K562 (cell line): ENCODE data around the gene DENND1A. TPM values are rescaled to one million over a fixed set of nuclear protein-coding genes. Genes with fewer than 3 reads are reported as not detected.

ENCODE experiments used
- ATAC-seq: fragments of 200-7000 bp; cut with Tn5 transposase; 3 replicates; pipeline ENCODE4 v1.9.1; 2020; ENCODE audit warnings: moderate library complexity
- BruUV-seq: library from RNA; stranded (reverse); fragments of 400-500 nt; replicated peaks from 2 replicates; lab custom pipeline; 2021; lab: Mats Ljungman, UMichigan
- CTCF ChIA-PET: fragments of 300-600 bp; formaldehyde crosslinking; extraction: SDS; loops from one replicate; lab custom pipeline; 2021; ENCODE audit warnings: low intra/inter-chr PET ratio; lab: Yijun Ruan, JAX
- POLR2A ChIA-PET: fragments of 300-600, 350-650 bp; sonication (Branson Sonifier 250); formaldehyde crosslinking; extraction: SDS; loops from one replicate; lab custom pipeline; 2021; ENCODE audit warnings: antibody characterized with exemption, inconsistent platforms; lab: Yijun Ruan, JAX
- DNase-seq, 4 experiments: peaks; one replicate each; pipeline versions ENCODE4 v3.0.0 to v3.0.0-alpha.2; 2011 to 2018; ENCODE audit warnings: low spot score in 3 of 4, mixed read lengths in 3 of 4; ENCODE audit errors: extremely low read depth in 1 of 4
- FAIRE-seq: peaks from 2 replicates; lab custom pipeline; 2011; peaks lifted over from hg19 to GRCh38; lab: Jason Lieb, UNC
- H2AFZ ChIP-seq: 2 replicates; pipeline ENCODE4 v1.6.0; 2011; ENCODE audit warnings: low read depth, low read length, control low read depth, inconsistent platforms
- H3K27ac ChIP-seq: fragments of 200-600 bp; 3 replicates; pipeline ENCODE4 v1.8.0; 2011; ENCODE audit warnings: low read depth, mild to moderate bottlenecking, control low read depth, inconsistent platforms, low read length, moderate library complexity, mixed read lengths; ENCODE audit errors: extremely low read depth
- H3K27me3 ChIP-seq, 2 experiments: fragments of 300-600 bp in 1 of 2; 2 replicates in 1 of 2; 3 replicates in 1 of 2; pipeline versions ENCODE4 v1.6.0 to v1.8.0; 2011; ENCODE audit warnings: inconsistent platforms in 2 of 2, low read length in 2 of 2, mild to moderate bottlenecking in 1 of 2, mixed read lengths in 1 of 2, moderate library complexity in 1 of 2; ENCODE audit not compliant: control insufficient read depth in 2 of 2, insufficient read depth in 2 of 2
- H3K36me3 ChIP-seq: fragments of 300-600 bp; 3 replicates; pipeline ENCODE4 v1.8.0; 2011; ENCODE audit warnings: mild to moderate bottlenecking, low read length, inconsistent platforms; ENCODE audit not compliant: control insufficient read depth, insufficient read depth
- H3K4me1 ChIP-seq, 2 experiments: fragments of 200-600 bp in 1 of 2; replicated peaks in 1 of 2; 2 replicates in 1 of 2; 3 replicates in 1 of 2; pipeline versions ENCODE4 v1.5.1 to v1.8.0; 2011; ENCODE audit warnings: inconsistent platforms in 2 of 2, low read length in 2 of 2, mild to moderate bottlenecking in 1 of 2, mixed read lengths in 1 of 2, moderate library complexity in 1 of 2; ENCODE audit not compliant: control insufficient read depth in 2 of 2, insufficient read depth in 2 of 2
- H3K4me2 ChIP-seq: 2 replicates; pipeline ENCODE4 v1.6.1; 2011; ENCODE audit warnings: low read length, control low read depth, inconsistent platforms, mixed read lengths; ENCODE audit not compliant: insufficient read depth
- H3K4me3 ChIP-seq: fragments of 200-600 bp; sonication (generic), shearing (Covaris generic); 2 replicates; pipeline ENCODE4 v1.5.1; 2016; ENCODE audit warnings: control low read depth, inconsistent platforms
- H3K79me2 ChIP-seq: fragments of 200-600 bp; 3 replicates; pipeline ENCODE4 v1.8.0; 2011; ENCODE audit warnings: low read length, inconsistent platforms; ENCODE audit not compliant: control insufficient read depth, insufficient read depth
- H3K9ac ChIP-seq, 2 experiments: 2 replicates each; pipeline versions ENCODE4 v1.6.0 to v1.6.1; 2011; ENCODE audit warnings: low read depth in 2 of 2, low read length in 2 of 2, control low read depth in 1 of 2, inconsistent platforms in 1 of 2, mild to moderate bottlenecking in 1 of 2, mixed read lengths in 1 of 2; ENCODE audit not compliant: insufficient read depth in 1 of 2
- H3K9me1 ChIP-seq: one replicate; pipeline ENCODE4 v1.6.0; 2011; ENCODE audit warnings: inconsistent platforms, mild to moderate bottlenecking, low read length, moderate library complexity; ENCODE audit not compliant: control insufficient read depth, insufficient read depth
- H3K9me3 ChIP-seq: replicated peaks from 2 replicates; pipeline ENCODE4 v1.5.1; 2011; ENCODE audit warnings: low read depth, low read length, inconsistent platforms; ENCODE audit not compliant: control insufficient read depth, insufficient read depth
- H4K20me1 ChIP-seq: replicated peaks from 2 replicates; pipeline ENCODE4 v1.6.1; 2011; ENCODE audit warnings: low read length, inconsistent platforms, mixed read lengths; ENCODE audit not compliant: control insufficient read depth, insufficient read depth
- ATF3 ChIP-seq, 2 experiments: fragments of 450-650 bp in 1 of 2; sonication (generic) in 1 of 2; formaldehyde crosslinking in 1 of 2; IDR thresholded peaks in 1 of 2; conservative IDR thresholded peaks in 1 of 2; 2 replicates each; pipeline versions ENCODE4 v1.6.1 to v1.8.1; 2016 to 2023; ENCODE audit warnings: mild to moderate bottlenecking in 2 of 2, moderate library complexity in 2 of 2, inconsistent platforms in 1 of 2, missing genetic modification reagents in 1 of 2
- CBX1 ChIP-seq: sonication (generic); IDR thresholded peaks from 2 replicates; pipeline ENCODE4 v1.6.1; 2016; ENCODE audit warnings: antibody characterized with exemption, low read depth, mild to moderate bottlenecking
- CHAMP1 ChIP-seq: fragments of 450-650 bp; IDR thresholded peaks from 2 replicates; pipeline ENCODE4 v1.6.1; 2016; ENCODE audit warnings: mild to moderate bottlenecking
- HNRNPL ChIP-seq: fragments of 200-400 bp; formaldehyde crosslinking; IDR thresholded peaks from 2 replicates; pipeline ENCODE4 v1.6.1; 2017; ENCODE audit warnings: low read depth, mild to moderate bottlenecking, low read length
- HOMEZ ChIP-seq: fragments of 250-450 bp; sonication (Bioruptor Pico); IDR thresholded peaks from 2 replicates; pipeline ENCODE4 v1.4.0; 2020; ENCODE audit warnings: mild to moderate bottlenecking, moderate library complexity
- NFRKB ChIP-seq: fragments of 450-650 bp; IDR thresholded peaks from 2 replicates; pipeline ENCODE4 v1.6.1; 2016; ENCODE audit warnings: low read depth
- NFYB ChIP-seq: IDR thresholded peaks from 2 replicates; pipeline ENCODE4 v1.6.1; 2011; ENCODE audit warnings: mild to moderate bottlenecking, moderate library complexity; ENCODE audit not compliant: insufficient read length; ENCODE audit errors: extremely low read depth
- PBX2 ChIP-seq, 2 experiments: IDR thresholded peaks in 1 of 2; conservative IDR thresholded peaks in 1 of 2; 2 replicates each; pipeline ENCODE4 v1.6.1; 2016; ENCODE audit warnings: low read depth in 2 of 2, mild to moderate bottlenecking in 1 of 2, missing compliant biosample characterization in 1 of 2, missing genetic modification characterization in 1 of 2, moderate library complexity in 1 of 2
- PYGO2 ChIP-seq: fragments of 450-650 bp; IDR thresholded peaks from 2 replicates; pipeline ENCODE4 v1.6.1; 2016; ENCODE audit warnings: mild to moderate bottlenecking, missing genetic modification characterization, moderate library complexity, missing compliant biosample characterization
- TAF1 ChIP-seq: IDR thresholded peaks from 2 replicates; pipeline ENCODE4 v1.6.1; 2011; ENCODE audit warnings: mild to moderate bottlenecking, low read length, moderate library complexity; ENCODE audit not compliant: insufficient read depth, control insufficient read depth, severe bottlenecking; ENCODE audit errors: extremely low read depth
- ZNF146 ChIP-seq: IDR thresholded peaks from one replicate; pipeline ENCODE4 v1.6.1; 2018; ENCODE audit warnings: missing compliant biosample characterization; ENCODE audit not compliant: unreplicated experiment
- ZNF165 ChIP-seq: fragments of 250-450 bp; sonication (Bioruptor Pico); IDR thresholded peaks from 2 replicates; pipeline ENCODE4 v1.4.0; 2020; ENCODE audit warnings: borderline replicate concordance
- ZNF24 ChIP-seq: fragments of 450-650 bp; IDR thresholded peaks from 2 replicates; pipeline ENCODE4 v1.6.1; 2016
- ZNF57 ChIP-seq: fragments of 450-650 bp; formaldehyde crosslinking; IDR thresholded peaks from 2 replicates; pipeline ENCODE4 v1.4.0; 2020; ENCODE audit warnings: mild to moderate bottlenecking, moderate library complexity
- WGBS: fragments of 100-300 bp; shearing (Covaris generic); methylation state at CpG from one replicate; pipeline ENCODE4 v1.1.6; 2016; ENCODE audit warnings: low coverage, mixed read lengths; ENCODE audit not compliant: insufficient coverage; ENCODE audit errors: missing lambda C conversion rate; 5-methylcytosine and 5-hydroxymethylcytosine counted together
- in situ Hi-C: fragments of 300-500 bp; cut with MboI; formaldehyde crosslinking; loops from 4 replicates; pipeline ENCODE4 v1.15.0; 2018; ENCODE audit warnings: inconsistent platforms, mixed read lengths
- intact Hi-C: fragments of 100-400 bp; cut with micrococcal nuclease; formaldehyde crosslinking; loops from 2 replicates; pipeline ENCODE4 v1.14.2; 2022
- polyA plus RNA-seq, 8 experiments: library from polyadenylated mRNA; depleted of rRNA in 4 of 8; stranded (reverse) in 5 of 8; unstranded in 3 of 8; fragments of >200 nt; fragmentation: Nextera tagmentation in 2 of 8; fragmentation: Illumina TruSeq in 1 of 8; extraction: Ambion mirVana in 2 of 8; extraction: Trizol in 1 of 8; gene quantifications; 2 replicates each; pipeline versions ENCODE4 v1.2.1 to v1.2.3, GENCODE V29; 2011 to 2014; ENCODE audit warnings: inconsistent platforms in 1 of 8, missing spikeins in 1 of 8
- total RNA-seq, 7 experiments: library from RNA; depleted of rRNA in 6 of 7; stranded (reverse); fragments of >200 nt in 6 of 7; fragmentation: Illumina TruSeq in 2 of 7; extraction: Trizol in 2 of 7; gene quantifications; 2 replicates each; pipeline versions ENCODE4 v1.2.1 to v1.2.3, GENCODE V29; 2011 to 2021; ENCODE audit warnings: low replicate concordance in 1 of 7

The DENND1A gene
- total and polyA plus RNA-seq, 9 of the 15 experiments (the other 6 are each of a cell fraction or from before 2014, with no cell fraction given): 7.6 to 29.5 (median 15.7) TPM

- H3K4me3 ChIP-seq: no peak overlapping the region
- ChIA-PET POLR2A (interaction anchor here (0.7 to 1.1 kb wide), 2 partner anchors 10 to 27 kb away, joined by 3 read pairs; no protein-coding TSS in a partner anchor), CTCF (no interaction called here)
- BruUV-seq: no TSS peak
- no peaks in the 10 kb centered on the region for H3K36me3 ChIP-seq
- DNase-seq (no peak), FAIRE-seq (no peak), ATAC-seq (no peak)
- intact Hi-C loops: no loop called here
- no peak overlapping the region for H3K27ac ChIP-seq
- no peaks in the 10 kb centered on the region for H4K20me1 ChIP-seq
- in situ Hi-C loops: no loop called here
- no peak overlapping the region for H3K9ac ChIP-seq
- H3K4me2 ChIP-seq: no peak overlapping the region
- H3K9me1 ChIP-seq: no peaks in the 10 kb centered on the region
- WGBS: 79% methylated on average over 2 of the region's 2 CpGs
- H3K9me3 ChIP-seq: no peaks in the 10 kb centered on the region
- no peaks in the 10 kb centered on the region for H3K27me3 ChIP-seq
- no peaks in the 10 kb centered on the region for H3K79me2 ChIP-seq
- H3K4me1 ChIP-seq: no peaks in the 10 kb centered on the region; a peak in 1 of 5 replicates
- no peak overlapping the region for H2AFZ ChIP-seq
- no peak for TF ChIP-seq ZNF24
- no peak for TF ChIP-seq PBX2 (CRISPR knock-in tag; IDR thresholded peaks at IDR 0.05; ENCODE audit: low read depth)
- no peak for TF ChIP-seq PBX2 (tag; conservative IDR thresholded peaks at IDR 0.05; ENCODE audit: low read depth)
- no peak for TF ChIP-seq CHAMP1
- no peak for TF ChIP-seq HOMEZ (CRISPR knock-in tag)
- TF ChIP-seq TAF1: no peak
- TF ChIP-seq ZNF57 (CRISPR knock-in tag): no peak
- TF ChIP-seq CBX1: no peak
- TF ChIP-seq PYGO2 (tag): no peak
- TF ChIP-seq ZNF165: no peak
- no peak for TF ChIP-seq HNRNPL
- no peak for TF ChIP-seq NFYB
- no peak for TF ChIP-seq ZNF146 (CRISPR knock-in tag)
- TF ChIP-seq ATF3 (IDR thresholded peaks at IDR 0.05): no peak
- no peak for TF ChIP-seq ATF3 (CRISPR knock-in tag; conservative IDR thresholded peaks at IDR 0.05)
- no peak for TF ChIP-seq NFRKB
Measured at GRCh38 chr9:123861756-123862120, 68.2 kb downstream of the DENND1A start.
